Measurements from ENCODE around the gene DNAJC27. TPM values are rescaled to one million over a fixed set of nuclear protein-coding genes. Genes with fewer than 3 reads are reported as not detected.

The DNAJC27 gene
- total RNA-seq, 1 experiment from 2014 or later, result 5.1 TPM

DNA sequence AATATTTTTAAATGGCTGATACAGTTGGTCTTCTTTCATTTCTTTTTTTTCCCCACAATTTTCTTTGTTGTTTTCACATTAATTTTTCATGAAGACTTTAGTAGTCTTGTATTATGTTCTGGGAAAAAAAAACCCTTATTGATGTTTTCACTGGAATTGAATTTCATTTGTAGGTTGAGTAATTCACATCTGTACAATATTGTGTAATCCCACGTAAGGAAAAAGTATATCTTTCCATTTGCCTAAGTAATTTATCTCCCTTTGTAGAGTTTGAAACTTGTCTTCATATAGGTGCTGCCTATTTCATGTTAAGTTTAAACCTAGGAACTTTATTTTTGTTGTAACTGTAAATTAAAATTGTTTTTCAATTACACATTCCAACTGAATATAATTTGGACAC lies 2.0 kb downstream of the DNAJC27 start:
- H3K36me3 Mint-ChIP-seq (ENCODE audit: insufficient read depth in 1 of 3, low read depth in 3 of 3), result peaks cover 4 to 18% (median 16%) of the 10 kb centered on the region in 3 experiments; a peak in 5 of 7 replicates
- Histone ChIP-seq H2AFZ (ENCODE audit: low read length) (no peak overlapping the region), H2BK12ac (ENCODE audit: insufficient read length, low read depth, low read length) (no peak overlapping the region), H4K5ac (ENCODE audit: insufficient read length, low read depth, low read length) (no peak overlapping the region), H3K23me2 (ENCODE audit: insufficient read length, low read depth, low read length, poor library complexity, severe bottlenecking) (peaks cover 14% of the 10 kb centered on the region), H4K8ac (replicated peaks; ENCODE audit: insufficient read length, low read depth, low read length) (no peak overlapping the region), H3K14ac (ENCODE audit: insufficient read depth, low read length) (no peak overlapping the region), H3T11ph (ENCODE audit: low read length) (no peak overlapping the region), H3K27me3 (ENCODE audit: insufficient read depth, low read length) (no peaks in the 10 kb centered on the region), H4K91ac (ENCODE audit: insufficient read length, low read depth, low read length) (no peak overlapping the region), H3K79me1 (ENCODE audit: insufficient read depth, low read depth, low read length, poor library complexity, severe bottlenecking) (no peaks in the 10 kb centered on the region), H3K18ac (ENCODE audit: insufficient read length, low read depth, low read length) (no peak overlapping the region), H3K27ac (ENCODE audit: insufficient read length, low read depth, low read length) (no peak overlapping the region), H3K56ac (ENCODE audit: insufficient read length, low read depth, low read length) (no peak overlapping the region), H2BK15ac (ENCODE audit: low read depth, low read length) (no peak overlapping the region), H2AK5ac (ENCODE audit: insufficient read length, low read length) (no peak overlapping the region), H4K20me1 (ENCODE audit: control insufficient read depth, insufficient read depth, insufficient read length) (no peaks in the 10 kb centered on the region), H3K4ac (ENCODE audit: low read depth, low read length) (no peak overlapping the region), H3K79me2 (ENCODE audit: insufficient read depth, low read length) (0 out of 2 replicates have a peak, but pooled peaks cover 2% of the 10 kb centered on the region), H2BK20ac (ENCODE audit: low read depth, low read length, poor library complexity, severe bottlenecking) (no peak overlapping the region), H3K4me2 (ENCODE audit: insufficient read depth, insufficient read length, low read length) (no peak overlapping the region), H3K9me3 (ENCODE audit: control insufficient read depth, low read depth, low read length) (no peaks in the 10 kb centered on the region), H3K23ac (ENCODE audit: insufficient read length, low read depth, low read length) (no peak overlapping the region), H2BK5ac (ENCODE audit: insufficient read length, low read length) (no peak overlapping the region), H3K9ac (ENCODE audit: extremely low read depth, insufficient read length, low read length) (no peak overlapping the region), H3K4me1 (ENCODE audit: insufficient read depth, low read length) (no peaks in the 10 kb centered on the region), H2BK120ac (ENCODE audit: low read depth, low read length, poor library complexity, severe bottlenecking) (no peak overlapping the region)
- H3K27ac Mint-ChIP-seq, result no peak overlapping the region
- no CpG with 5 or more reads among the region's 1 CpG for WGBS (ENCODE audit: extremely low coverage, insufficient read length, low lambda C conversion rate)
- H3K4me1 Mint-ChIP-seq, result peaks cover 10 to 11% of the 10 kb centered on the region in 2 experiments; a peak in 3 of 4 replicates
- H3K27me3 Mint-ChIP-seq (ENCODE audit: low read depth), result no peaks in the 10 kb centered on the region
- no peak for DNase-seq
- H3K9me3 Mint-ChIP-seq, result peaks cover 0 to 3% of the 10 kb centered on the region in 2 experiments; a peak in 1 of 5 replicates
- no peak overlapping the region for H3K4me3 Mint-ChIP-seq
- TF ChIP-seq, protein P1, sequence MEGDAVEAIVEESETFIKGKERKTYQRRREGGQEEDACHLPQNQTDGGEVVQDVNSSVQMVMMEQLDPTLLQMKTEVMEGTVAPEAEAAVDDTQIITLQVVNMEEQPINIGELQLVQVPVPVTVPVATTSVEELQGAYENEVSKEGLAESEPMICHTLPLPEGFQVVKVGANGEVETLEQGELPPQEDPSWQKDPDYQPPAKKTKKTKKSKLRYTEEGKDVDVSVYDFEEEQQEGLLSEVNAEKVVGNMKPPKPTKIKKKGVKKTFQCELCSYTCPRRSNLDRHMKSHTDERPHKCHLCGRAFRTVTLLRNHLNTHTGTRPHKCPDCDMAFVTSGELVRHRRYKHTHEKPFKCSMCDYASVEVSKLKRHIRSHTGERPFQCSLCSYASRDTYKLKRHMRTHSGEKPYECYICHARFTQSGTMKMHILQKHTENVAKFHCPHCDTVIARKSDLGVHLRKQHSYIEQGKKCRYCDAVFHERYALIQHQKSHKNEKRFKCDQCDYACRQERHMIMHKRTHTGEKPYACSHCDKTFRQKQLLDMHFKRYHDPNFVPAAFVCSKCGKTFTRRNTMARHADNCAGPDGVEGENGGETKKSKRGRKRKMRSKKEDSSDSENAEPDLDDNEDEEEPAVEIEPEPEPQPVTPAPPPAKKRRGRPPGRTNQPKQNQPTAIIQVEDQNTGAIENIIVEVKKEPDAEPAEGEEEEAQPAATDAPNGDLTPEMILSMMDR (conservative IDR thresholded peaks at IDR 0.05), result no peak

Data from H9 (cell line).